BLaER1 (cell line): ENCODE measurements around the gene LYPD6.

Experiments
- H3K27ac ChIP-seq: shearing (Covaris generic); formaldehyde crosslinking; 2 replicates; pipeline ENCODE4 v1.8.1; 2022
- H3K27me3 ChIP-seq: shearing (Covaris generic); formaldehyde crosslinking; 2 replicates; pipeline ENCODE4 v1.8.1; 2022
- H3K36me3 ChIP-seq: shearing (Covaris generic); formaldehyde crosslinking; 2 replicates; pipeline ENCODE4 v1.8.1; 2022
- H3K4me1 ChIP-seq: shearing (Covaris generic); formaldehyde crosslinking; 2 replicates; pipeline ENCODE4 v1.8.1; 2022
- H3K4me2 ChIP-seq: shearing (Covaris generic); formaldehyde crosslinking; 2 replicates; pipeline ENCODE4 v1.8.1; 2022
- H3K4me3 ChIP-seq: shearing (Covaris generic); formaldehyde crosslinking; 2 replicates; pipeline ENCODE4 v1.8.1; 2022
- H3K9ac ChIP-seq: shearing (Covaris generic); formaldehyde crosslinking; 2 replicates; pipeline ENCODE4 v1.8.1; 2022
- H3K9me3 ChIP-seq: shearing (Covaris generic); formaldehyde crosslinking; 2 replicates; pipeline ENCODE4 v1.8.1; 2022
- H4K20me1 ChIP-seq: shearing (Covaris generic); formaldehyde crosslinking; 2 replicates; pipeline ENCODE4 v1.8.1; 2022
- Cebpa-rat ChIP-seq: shearing (Covaris generic); IDR thresholded peaks from 2 replicates; pipeline ENCODE4 v1.8.1; 2022

The LYPD6 gene

DNA sequence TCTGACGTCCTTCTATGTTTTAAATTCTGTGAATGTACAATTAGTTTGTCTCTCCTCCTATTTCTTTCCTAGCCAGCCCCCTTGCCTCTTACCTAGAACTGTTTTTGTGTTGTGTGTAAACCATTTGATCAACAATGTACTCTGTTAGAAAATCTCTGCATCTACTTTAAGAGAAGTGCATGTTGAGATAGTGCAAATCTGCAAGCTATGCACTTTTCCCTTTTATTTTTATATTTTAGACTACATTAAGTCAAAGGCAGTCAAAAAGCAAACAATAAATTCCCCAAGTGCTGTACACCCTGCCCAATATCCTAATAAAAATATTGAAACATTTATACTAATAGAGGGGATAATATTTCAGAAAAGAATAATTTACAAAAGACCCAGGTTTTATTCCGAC is 13.7 kb downstream of the LYPD6 start:
- Histone ChIP-seq H3K4me3 (no peak overlapping the region), H4K20me1 (no peaks in the 10 kb centered on the region), H3K4me2 (no peak overlapping the region), H3K27me3 (no peaks in the 10 kb centered on the region), H3K4me1 (no peaks in the 10 kb centered on the region), H3K9ac (no peak overlapping the region), H3K36me3 (no peaks in the 10 kb centered on the region), H3K9me3 (no peaks in the 10 kb centered on the region), H3K27ac (no peak overlapping the region)
- no peak for TF ChIP-seq Cebpa-rat

GRCh38 chr2:149346272-149346671 is 15.9 kb downstream of the LYPD6 start:
- H3K4me1 ChIP-seq = no peaks in the 10 kb centered on the region
- H3K9ac ChIP-seq = no peak overlapping the region
- H3K4me3 ChIP-seq = no peak overlapping the region
- H3K9me3 ChIP-seq = no peaks in the 10 kb centered on the region
- H3K27me3 ChIP-seq = no peaks in the 10 kb centered on the region
- no peak overlapping the region for H3K4me2 ChIP-seq
- no peak for TF ChIP-seq Cebpa-rat
- H4K20me1 ChIP-seq = no peaks in the 10 kb centered on the region
- H3K36me3 ChIP-seq = no peaks in the 10 kb centered on the region
- no peak overlapping the region for H3K27ac ChIP-seq

GRCh38 chr2:149348291-149348690 is 17.9 kb downstream of the LYPD6 start:
- no peak for TF ChIP-seq Cebpa-rat
- H4K20me1 ChIP-seq = no peaks in the 10 kb centered on the region
- H3K27ac ChIP-seq = no peak overlapping the region
- no peaks in the 10 kb centered on the region for H3K4me1 ChIP-seq
- no peaks in the 10 kb centered on the region for H3K36me3 ChIP-seq
- no peaks in the 10 kb centered on the region for H3K27me3 ChIP-seq
- no peak overlapping the region for H3K4me2 ChIP-seq
- no peaks in the 10 kb centered on the region for H3K9me3 ChIP-seq
- no peak overlapping the region for H3K9ac ChIP-seq
- no peak overlapping the region for H3K4me3 ChIP-seq

DNA sequence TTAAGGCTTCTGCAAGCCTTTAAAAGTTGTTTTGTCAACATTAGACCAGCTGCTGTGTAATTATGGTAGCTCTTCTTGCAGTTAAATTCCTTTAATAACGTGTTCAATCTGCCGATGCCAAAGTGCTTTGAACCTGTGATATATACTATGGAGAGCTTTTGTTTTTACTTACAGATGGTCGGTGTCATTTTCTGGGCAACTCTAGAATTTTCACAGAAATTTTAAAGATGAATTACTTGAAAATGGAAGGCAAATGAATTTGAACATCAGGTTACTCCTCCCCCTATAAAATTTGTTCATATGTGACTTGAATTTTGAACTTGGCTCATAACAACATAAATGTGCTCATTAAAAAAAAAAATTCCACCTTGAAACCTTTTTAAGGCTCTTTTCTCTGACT is 23.0 kb downstream of the LYPD6 start:
- H3K4me2 ChIP-seq = no peak overlapping the region
- no peaks in the 10 kb centered on the region for H3K36me3 ChIP-seq
- H3K27ac ChIP-seq = no peak overlapping the region
- no peak overlapping the region for H3K4me3 ChIP-seq
- TF ChIP-seq Cebpa-rat = no peak
- H3K9me3 ChIP-seq = no peaks in the 10 kb centered on the region
- no peaks in the 10 kb centered on the region for H3K4me1 ChIP-seq
- no peak overlapping the region for H3K9ac ChIP-seq
- H4K20me1 ChIP-seq = no peaks in the 10 kb centered on the region
- no peaks in the 10 kb centered on the region for H3K27me3 ChIP-seq

DNA sequence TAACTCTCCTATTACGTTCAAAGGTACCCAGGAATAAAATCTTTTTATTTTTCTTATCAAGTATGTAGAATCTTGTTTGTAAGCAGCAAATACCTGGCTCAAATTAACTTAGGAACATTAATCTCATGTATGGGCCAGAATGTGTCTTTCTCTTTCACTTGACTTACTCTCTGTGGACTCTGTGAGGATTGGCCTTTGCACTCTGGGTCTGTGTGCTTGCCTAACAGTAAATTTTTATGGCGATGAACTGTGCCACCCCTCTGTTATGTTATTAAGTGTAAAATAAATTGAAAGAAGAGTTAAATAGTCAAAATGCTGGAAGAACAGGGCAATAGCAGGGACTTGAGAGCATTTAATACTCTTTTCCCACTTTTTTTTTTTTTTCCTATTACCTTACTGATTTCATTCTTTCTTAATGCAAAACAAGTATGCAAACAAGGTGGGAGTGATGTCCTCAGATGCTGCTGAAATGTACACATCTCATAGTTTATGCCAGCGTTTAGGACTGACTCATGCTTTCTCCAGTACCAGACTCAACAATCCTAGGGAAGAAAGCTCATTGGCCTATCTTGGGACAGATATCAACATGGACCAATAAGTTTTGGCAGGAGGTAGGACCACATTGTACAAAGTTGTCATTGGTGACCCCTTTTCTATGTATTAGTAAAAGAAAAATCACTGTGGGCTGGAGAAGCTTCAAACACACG is 25.5 kb downstream of the LYPD6 start:
- Histone ChIP-seq H3K9ac (no peak overlapping the region), H3K9me3 (no peaks in the 10 kb centered on the region), H3K4me2 (no peak overlapping the region), H3K4me3 (no peak overlapping the region), H3K27ac (no peak overlapping the region), H3K4me1 (no peaks in the 10 kb centered on the region), H3K27me3 (no peaks in the 10 kb centered on the region), H3K36me3 (no peaks in the 10 kb centered on the region), H4K20me1 (no peaks in the 10 kb centered on the region)
- no peak for TF ChIP-seq Cebpa-rat

GRCh38 chr2:149357058-149357457 is 26.7 kb downstream of the LYPD6 start:
- TF ChIP-seq Cebpa-rat = no peak
- H3K27ac ChIP-seq = no peak overlapping the region
- H3K4me2 ChIP-seq = no peak overlapping the region
- no peak overlapping the region for H3K9ac ChIP-seq
- H3K9me3 ChIP-seq = no peaks in the 10 kb centered on the region
- no peak overlapping the region for H3K4me3 ChIP-seq
- no peaks in the 10 kb centered on the region for H3K4me1 ChIP-seq
- no peaks in the 10 kb centered on the region for H3K27me3 ChIP-seq
- H4K20me1 ChIP-seq = no peaks in the 10 kb centered on the region
- no peaks in the 10 kb centered on the region for H3K36me3 ChIP-seq

DNA sequence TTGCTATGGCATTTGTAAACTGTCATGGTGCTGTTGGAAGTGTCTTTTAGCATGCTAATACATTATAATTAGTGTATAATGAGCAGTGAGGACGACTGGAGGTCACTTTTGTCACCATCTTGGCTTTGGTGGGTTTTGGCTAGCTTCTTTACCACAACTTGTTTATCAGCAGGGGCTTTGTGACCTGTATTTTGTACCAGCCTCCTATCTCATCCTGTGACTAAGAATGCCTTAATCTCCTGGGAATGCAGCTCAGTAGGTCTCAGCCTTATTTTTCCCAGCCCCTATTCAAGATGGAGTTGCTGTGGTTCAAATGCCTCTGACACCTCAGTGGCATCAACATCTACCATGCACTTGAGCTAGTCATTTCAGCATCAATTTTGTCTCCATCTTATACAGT is 29.7 kb downstream of the LYPD6 start:
- H3K4me3 ChIP-seq = no peak overlapping the region
- no peak for TF ChIP-seq Cebpa-rat
- H3K9ac ChIP-seq = no peak overlapping the region
- H3K36me3 ChIP-seq = no peaks in the 10 kb centered on the region
- no peaks in the 10 kb centered on the region for H3K27me3 ChIP-seq
- H3K4me1 ChIP-seq = no peaks in the 10 kb centered on the region
- H3K27ac ChIP-seq = no peak overlapping the region
- no peaks in the 10 kb centered on the region for H3K9me3 ChIP-seq
- H3K4me2 ChIP-seq = no peak overlapping the region
- H4K20me1 ChIP-seq = no peaks in the 10 kb centered on the region

DNA sequence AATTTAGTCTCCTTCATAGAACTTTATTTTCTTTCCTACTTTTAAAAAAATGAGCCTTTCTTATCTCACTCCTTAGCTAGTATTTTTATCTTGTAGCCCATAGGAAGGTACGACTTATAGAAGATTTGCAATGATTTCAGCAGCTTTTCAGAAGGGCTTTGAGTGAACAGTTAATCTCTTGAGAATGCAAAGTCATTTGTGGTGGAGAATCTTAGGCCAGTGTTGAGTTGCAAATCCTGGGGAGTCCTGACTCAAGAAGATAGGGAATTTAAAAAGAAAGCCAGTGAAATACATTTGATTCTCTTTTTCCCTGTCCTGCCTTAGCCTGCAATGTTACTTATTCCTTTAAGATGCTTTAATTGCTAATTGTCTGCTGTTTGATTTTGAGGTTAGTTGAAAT is 33.6 kb downstream of the LYPD6 start:
- no peak overlapping the region for H3K4me2 ChIP-seq
- no peaks in the 10 kb centered on the region for H3K27me3 ChIP-seq
- H3K4me1 ChIP-seq = no peaks in the 10 kb centered on the region
- H3K9me3 ChIP-seq = no peaks in the 10 kb centered on the region
- no peak overlapping the region for H3K4me3 ChIP-seq
- no peak for TF ChIP-seq Cebpa-rat
- no peak overlapping the region for H3K9ac ChIP-seq
- H4K20me1 ChIP-seq = no peaks in the 10 kb centered on the region
- H3K36me3 ChIP-seq = no peaks in the 10 kb centered on the region
- H3K27ac ChIP-seq = no peak overlapping the region

GRCh38 chr2:149364839-149365238 is 34.5 kb downstream of the LYPD6 start:
- H4K20me1 ChIP-seq = no peaks in the 10 kb centered on the region
- H3K4me2 ChIP-seq = no peak overlapping the region
- no peak overlapping the region for H3K4me3 ChIP-seq
- no peak for TF ChIP-seq Cebpa-rat
- H3K27ac ChIP-seq = no peak overlapping the region
- H3K36me3 ChIP-seq = no peaks in the 10 kb centered on the region
- H3K9me3 ChIP-seq = no peaks in the 10 kb centered on the region
- no peaks in the 10 kb centered on the region for H3K4me1 ChIP-seq
- no peak overlapping the region for H3K9ac ChIP-seq
- H3K27me3 ChIP-seq = no peaks in the 10 kb centered on the region

DNA sequence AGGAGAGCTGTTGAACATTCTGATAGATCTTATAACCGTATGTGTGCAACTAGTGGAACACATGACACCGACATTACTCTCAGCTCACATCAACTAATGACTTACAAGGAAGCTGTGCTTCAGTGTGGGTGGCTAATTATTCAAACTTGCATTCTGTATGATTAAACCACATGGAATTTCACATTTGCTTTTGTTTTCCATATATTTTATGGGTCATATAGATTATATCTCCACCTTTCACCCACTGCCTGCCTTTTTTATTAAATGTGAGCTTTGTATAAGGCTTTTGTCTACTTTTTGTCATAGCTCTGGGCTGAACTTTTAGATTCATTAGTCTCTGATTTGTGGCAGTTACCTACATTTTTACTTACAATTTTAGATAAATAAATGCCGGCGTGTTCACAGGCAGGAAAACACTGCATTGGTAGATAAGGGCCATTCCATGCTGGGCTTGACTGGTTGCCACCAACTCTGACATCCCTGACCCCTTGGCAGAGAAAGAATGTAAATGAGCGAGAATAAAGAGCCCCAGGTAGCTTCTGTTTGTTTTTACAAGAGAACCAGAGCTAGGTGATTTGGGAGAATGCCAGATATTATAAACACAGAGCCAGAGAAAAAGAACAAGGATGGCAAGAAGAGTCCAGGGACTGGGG is 35.7 kb downstream of the LYPD6 start:
- H3K4me2 ChIP-seq = no peak overlapping the region
- H3K9ac ChIP-seq = no peak overlapping the region
- no peak overlapping the region for H3K27ac ChIP-seq
- no peaks in the 10 kb centered on the region for H3K4me1 ChIP-seq
- no peak overlapping the region for H3K4me3 ChIP-seq
- no peaks in the 10 kb centered on the region for H3K36me3 ChIP-seq
- no peaks in the 10 kb centered on the region for H3K9me3 ChIP-seq
- no peaks in the 10 kb centered on the region for H3K27me3 ChIP-seq
- no peaks in the 10 kb centered on the region for H4K20me1 ChIP-seq
- no peak for TF ChIP-seq Cebpa-rat
